HG03571 (cell line): ENCODE data around the gene CDCA8.
"Not testable (repeated sequence)": the region's sequence is repeated elsewhere in the genome, so short reads cannot be mapped to it uniquely, and the experiment has no call there.

Experiments
- ATAC-seq: cut with Tn5 transposase; IDR thresholded peaks from one replicate; pipeline ENCODE4 v1.9.1; 2021; ENCODE audit not compliant: unreplicated experiment

Gene CDCA8

DNA sequence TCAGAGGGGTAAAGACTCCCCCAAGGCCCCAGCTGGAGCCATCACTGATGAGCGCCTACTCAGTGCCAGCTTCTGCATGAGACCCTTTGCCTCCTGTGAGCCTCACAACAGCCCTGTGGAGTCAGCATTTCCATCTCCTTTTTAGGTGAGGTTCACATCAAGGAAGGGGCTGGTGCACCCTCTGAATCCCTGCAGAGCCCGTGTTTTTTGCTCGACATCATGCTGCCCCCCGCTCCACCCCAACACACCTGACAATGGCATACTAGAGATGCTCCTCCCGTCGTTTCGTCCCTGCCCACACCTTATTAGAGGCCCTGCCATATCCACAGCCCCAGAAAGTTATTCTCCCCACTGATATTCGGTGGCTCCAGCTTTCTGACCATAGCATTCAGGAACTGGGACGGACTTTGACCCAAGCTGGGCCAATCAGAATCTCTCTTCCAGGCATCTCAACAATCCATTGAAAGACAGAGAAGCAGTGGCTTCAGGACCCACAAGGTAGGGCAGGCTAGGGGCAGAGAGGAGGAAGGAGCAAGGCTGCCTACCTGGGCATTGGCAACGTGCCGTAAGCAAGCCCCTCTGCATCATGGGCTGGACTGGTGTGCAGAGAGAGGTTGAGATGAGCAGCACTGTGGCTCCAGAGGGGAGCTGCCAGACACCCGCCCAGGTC lies 39.9 kb downstream of the CDCA8 start:
- no peak for ATAC-seq

DNA sequence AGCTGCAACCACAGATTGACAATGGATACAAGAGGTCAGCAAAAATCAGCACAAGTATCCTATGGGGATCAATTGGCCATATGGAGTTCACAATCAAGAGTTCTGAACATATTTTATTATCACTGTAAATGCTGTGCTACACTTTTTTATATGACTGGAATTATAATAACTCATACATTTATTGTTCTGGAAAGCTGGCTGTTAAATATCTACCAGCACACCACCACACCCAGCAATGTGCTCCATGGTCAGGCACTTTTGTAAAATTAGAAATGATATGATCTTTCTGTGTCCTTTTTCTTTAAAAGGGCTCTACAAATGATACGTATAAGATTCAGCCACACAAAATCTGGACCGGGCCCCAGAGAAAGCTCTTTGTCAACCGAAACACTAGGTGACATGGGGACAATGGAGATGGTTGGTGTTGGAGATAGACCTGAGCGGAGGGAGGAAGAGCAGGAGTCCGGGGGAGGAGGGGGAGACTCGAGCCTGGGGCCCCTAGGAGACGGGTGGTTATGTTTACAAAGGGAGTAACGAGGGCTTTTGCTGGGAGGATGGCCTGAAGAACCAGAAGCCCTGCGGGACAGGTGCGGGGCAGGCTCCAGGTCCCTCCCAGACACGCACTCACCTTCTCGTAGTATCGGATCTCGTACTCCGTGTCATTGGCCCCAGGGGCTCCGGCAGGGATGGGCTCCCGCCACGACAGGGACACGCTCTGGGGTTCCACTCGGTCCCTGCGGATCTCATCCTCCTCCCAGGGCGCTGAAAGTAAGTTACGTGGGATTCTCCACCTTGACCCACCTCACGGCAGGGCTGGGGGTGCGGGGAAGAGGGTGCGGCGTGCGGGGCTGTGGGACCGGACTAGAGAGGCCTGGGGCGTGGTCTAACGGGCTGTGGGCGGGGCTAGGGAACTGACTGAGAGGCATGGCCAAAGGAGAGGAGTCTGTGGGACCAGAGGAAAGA lies 42.6 kb downstream of the CDCA8 start:
- ATAC-seq = no peak

DNA sequence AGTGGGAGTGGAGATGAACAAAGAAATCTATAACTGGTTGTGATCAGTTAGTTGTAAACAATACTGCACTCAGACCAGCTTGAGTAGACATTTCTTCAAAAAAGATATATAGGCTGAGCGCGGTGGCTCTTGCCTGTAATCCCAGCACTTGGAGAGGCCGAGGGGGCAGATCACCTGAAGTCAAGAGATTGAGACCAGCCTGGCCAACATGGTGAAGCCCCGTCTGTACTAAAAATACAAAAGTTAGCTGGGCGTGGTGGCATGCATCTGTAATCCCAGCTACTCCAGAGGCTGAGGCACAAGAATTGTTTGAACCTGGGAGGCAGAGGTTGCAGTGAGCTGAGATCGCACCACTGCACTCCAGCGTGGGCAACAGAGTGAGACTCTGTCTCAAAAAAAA lies 45.7 kb downstream of the CDCA8 start:
- ATAC-seq = not testable (repeated sequence)

DNA sequence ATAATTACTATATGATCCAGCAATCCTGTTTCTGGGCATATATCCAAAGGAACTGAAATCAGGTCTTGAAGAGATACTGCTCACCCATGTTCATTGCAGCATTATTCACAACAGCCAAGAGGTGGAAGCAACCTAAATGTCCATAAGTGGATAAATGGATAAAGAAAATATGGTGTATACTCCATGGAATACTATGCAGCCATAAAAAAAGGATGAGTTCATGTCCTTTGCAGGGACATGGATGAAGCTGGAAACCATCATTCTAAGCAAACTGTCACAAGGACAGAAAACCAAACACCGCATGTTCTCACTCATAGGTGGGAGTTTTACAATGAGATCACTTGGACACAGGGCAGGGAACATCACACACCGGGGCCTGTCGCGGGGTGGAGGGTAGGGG lies 46.3 kb downstream of the CDCA8 start:
- not testable (repeated sequence) for ATAC-seq

DNA sequence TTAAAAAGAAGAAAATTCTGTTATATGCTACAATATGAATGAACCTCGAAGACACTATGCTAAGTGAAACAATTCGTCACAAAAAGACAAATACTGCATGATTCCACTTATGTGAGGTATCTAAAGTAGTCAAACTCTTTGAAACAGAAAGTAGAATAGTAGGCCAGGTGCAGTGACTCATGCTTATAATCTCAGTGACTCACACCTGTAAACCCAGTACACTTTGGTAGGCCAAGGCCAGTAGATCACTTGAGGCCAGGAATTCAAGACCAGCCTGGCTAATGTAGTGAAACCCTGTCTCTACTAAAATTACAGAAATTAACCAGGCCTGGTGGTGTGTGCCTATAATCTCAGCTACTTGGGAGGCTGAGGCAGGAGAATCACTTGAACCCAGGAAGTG lies 46.9 kb downstream of the CDCA8 start:
- no peak for ATAC-seq

DNA sequence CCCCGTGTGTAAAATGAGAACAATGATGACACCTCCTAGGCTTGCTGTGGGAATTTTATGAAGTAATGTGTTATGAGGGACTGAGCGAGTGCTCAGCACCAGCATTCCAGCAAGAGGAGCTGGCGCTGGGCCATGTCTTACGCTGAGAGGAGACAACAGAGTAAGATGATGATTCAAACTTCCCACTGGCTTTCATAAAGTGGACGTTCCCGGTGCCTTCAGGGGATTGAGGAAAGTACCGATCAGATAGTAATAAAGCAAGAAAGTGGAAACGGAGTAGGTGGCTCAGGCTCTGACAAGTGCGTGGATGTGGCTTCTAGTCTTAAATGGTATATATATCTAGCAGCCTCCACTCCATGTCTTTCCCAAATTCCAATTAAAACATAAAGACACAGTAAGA lies 48.8 kb downstream of the CDCA8 start:
- ATAC-seq = no peak

DNA sequence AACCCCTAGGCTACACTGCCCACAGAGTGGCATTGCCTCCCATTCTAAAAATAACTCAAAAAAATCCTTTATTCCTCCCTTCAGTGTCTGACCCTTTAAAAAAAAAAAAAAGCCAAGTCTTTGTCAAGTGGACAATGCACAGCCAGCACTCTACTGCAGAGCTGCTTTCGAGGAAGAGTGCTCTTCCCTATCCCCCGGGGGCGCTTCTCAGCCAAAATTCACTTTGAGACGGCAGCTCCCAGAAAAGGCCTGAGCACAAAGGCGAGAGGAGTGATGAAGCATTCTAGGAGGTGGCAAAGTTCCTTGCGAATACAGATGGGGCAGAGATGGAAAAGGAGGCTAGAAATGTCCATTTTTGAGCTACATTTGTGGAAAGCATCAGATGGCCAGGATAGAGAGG lies 49.3 kb downstream of the CDCA8 start:
- ATAC-seq = no peak

DNA sequence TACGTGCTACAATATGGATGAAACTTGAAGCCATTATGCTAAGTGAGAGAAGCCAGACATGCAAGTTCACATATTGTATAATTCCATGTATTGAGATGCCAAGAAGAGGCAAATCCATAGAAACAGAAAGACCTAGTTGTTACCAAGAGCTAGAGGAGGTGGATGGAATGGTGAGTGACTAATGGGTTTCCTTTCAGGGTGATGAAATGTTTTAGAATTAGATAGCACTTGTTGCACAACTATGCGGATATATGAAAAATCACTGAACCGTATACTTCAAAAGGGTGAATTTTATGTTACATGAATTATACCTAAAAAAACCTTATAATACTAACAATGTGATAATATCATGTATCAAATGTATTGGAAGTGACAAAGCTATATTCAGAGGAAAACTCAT lies 54.5 kb downstream of the CDCA8 start:
- ATAC-seq = no peak

DNA sequence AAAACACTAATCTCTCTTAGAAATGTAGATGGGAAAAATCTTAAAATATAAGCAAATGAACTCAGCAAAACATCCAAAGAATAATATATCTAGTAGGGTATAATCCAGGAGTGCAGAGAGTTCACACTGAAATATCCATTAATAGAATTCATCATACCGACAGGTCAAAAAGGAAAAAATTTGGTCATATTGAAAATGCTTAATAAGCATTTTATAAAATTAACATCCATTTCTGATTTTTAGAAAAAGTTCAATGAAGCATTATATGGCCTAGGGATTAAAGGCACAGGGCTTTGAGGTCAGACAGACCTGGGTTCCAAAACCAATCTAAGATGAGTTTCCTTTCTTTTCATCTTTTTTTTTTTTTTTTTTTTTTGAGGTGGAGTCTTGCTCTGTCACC lies 56.2 kb downstream of the CDCA8 start:
- ATAC-seq = no peak

DNA sequence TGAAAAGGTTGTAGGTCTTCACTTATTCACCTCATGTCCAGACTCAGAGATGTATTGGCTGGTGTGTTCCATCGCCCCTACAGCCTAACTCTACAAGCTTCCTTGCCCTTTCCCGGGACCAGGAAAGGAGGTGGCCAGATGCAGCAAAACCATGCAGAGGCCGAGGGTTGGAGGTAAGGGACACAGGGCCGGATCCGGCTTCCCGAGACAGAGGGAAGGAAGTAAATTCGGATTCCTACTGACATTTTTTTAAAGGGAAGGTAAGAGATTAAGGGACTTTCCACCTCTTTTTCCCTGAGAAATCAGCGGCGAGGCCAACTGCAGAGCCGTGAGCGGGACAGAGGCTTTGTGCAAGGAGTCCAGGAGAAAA lies 59.9 kb downstream of the CDCA8 start:
- no peak for ATAC-seq

DNA sequence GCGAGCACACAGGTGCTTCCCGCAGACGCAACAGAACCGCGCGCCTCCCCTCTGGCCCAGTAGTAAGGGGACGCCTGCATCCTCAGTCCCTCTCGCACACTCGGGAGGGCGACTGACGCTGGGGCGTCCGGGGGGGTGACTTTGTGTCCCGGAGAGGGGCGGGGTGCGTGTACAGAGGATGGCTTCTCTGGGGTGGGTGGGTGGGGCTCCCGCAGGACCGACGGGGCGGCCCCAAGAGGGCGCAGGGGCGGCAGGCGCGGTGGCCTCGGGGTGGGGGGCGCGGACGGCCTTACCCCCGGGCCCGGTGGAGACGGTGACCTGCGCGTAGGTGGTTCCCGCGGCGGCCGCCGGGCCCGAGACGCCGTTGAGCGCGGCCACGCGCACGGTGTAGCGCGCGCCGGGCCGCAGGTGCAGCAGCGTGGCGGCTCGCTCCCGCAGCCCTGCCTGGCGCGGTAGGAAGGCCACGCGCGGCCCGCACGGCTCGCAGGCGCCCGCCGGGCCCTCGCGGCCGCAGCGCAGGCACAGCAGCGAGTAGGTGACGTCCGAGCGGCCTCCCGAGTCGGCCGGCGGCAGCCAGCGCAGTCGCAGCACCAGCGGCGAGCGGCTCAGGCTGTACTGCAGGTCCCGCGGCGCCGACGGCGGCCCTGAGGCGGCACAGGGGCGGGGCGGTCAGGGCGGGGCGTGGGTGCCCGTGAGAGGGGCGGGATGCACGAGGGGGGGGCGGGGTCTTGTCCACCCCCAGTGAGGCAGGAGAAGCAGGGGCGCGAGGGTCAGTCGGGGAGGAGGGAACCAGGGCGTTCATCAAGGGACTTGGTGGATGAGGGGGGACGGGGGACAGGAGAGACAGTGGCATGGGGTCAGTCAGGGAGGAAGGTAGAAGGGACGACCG lies 60.5 kb downstream of the CDCA8 start:
- ATAC-seq = no peak

DNA sequence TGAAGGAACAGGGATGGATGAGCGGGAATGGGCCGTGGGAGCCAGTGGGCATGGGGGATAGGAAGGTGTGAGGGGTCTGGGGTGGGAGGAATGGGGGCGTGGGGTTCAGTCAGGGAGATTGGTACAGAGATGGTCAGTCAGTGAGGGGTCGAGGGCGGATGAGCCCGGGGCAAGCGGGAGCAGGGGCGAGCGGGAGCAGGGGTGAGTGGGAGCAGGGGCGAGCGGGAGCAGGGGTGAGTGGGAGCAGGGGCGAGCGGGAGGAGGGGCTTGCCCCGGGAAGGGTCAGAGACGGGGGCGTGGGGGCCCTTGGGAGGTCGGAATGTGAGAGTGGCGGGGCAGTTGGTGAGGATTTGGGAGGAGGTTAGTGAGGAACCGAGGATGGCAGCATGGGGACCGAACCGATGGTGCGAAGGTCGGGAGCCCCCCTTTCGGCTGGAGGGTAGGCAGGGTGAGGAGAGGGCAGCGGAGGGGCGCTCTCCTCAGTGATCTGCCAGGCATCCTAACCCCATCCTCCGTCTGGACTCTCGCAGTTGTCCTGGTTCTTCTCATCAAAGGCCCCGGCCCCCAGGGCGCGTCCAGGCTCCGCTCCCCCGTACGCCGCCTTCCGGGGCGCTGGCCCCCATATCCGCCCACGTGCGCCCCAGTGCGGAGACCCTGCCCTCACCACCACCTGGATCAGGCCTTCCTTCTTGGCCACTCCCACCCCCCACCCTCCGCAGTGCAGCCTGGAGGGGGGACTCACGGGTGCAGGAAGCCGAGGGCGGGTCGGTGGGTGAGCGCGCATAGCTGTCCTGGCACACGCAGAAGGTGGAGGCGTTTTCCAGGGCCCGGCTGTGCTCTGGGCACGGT lies 61.4 kb downstream of the CDCA8 start:
- ATAC-seq = no peak

DNA sequence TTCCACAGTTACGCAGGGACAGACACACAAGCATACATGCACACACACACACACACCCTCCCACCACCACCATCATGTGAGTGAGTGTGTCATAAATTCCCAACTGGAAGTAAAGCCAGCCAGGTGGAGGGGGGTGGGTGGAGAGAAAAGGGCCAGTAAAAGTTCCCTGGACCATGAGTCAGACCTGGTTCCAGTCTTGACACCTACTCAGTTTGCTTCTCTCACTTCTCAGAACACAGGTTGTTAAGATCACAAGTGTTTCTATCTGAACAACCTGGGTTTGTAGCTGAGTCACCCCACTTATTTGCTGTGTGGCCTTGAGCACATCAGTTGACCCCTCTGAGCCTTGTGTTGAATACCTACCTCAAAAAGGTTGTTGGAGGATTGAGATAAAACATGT lies 63.0 kb downstream of the CDCA8 start:
- ATAC-seq = no peak

DNA sequence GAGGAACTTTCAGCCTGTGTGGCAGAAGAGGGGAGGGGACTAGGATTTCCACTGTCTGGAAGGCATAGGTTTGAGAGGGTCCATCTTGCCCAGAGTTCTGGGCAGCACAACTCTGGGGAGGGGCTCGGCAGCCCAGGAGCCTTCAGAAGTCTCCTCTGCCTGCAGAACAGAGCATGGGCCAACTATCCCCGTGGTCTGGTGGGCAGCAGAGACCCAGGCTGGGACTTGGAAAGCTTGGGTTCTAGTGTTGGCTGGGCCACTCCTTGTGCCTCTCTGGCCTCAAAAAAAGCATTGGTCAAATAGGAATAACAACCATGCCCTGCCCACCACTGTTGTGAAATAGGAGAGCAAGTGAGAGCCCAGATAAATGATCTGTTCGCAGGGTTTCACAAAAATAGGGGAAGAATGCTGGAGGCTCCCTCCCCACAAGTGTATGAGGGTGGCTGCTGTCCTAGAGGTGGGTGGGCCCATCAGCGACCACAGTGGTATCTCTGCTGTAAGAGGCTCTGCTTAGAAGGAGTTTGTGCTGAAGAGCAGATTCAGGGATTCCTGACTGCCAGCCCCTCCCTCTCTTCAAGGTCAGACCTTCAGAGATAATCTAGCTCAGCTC lies 63.7 kb downstream of the CDCA8 start:
- ATAC-seq = no peak
